GM21619 (cell line): ENCODE data around the gene GSK3A.

ENCODE experiments used
- ATAC-seq: cut with Tn5 transposase; IDR thresholded peaks from one replicate; pipeline ENCODE4 v1.9.1; 2021; ENCODE audit not compliant: unreplicated experiment

GSK3A gene

GRCh38 chr19:42229301-42229854 is 13.0 kb downstream of the GSK3A start:
- no peak for ATAC-seq

- ATAC-seq = no peak
Observed at GRCh38 chr19:42228641-42229040, 13.8 kb downstream of the GSK3A start.

GRCh38 chr19:42226886-42227285 is 15.5 kb downstream of the GSK3A start:
- ATAC-seq = no peak

- no peak for ATAC-seq
Observed at GRCh38 chr19:42225718-42226292, 16.6 kb downstream of the GSK3A start.

GRCh38 chr19:42224940-42225717 is 17.3 kb downstream of the GSK3A start:
- no peak for ATAC-seq

GRCh38 chr19:42220751-42221097 is 21.7 kb downstream of the GSK3A start:
- ATAC-seq = no peak

GRCh38 chr19:42219812-42220750 is 22.3 kb downstream of the GSK3A start, which contains the start of gene ZNF526:
ZNF526 (plus strand) TSS chr19:42220312; CDS start chr19:42224404, 4,092 bp downstream.
- ATAC-seq = peak; percentile 68

- peak; percentile 51 for ATAC-seq
Observed at GRCh38 chr19:42217520-42218437, 24.6 kb downstream of the GSK3A start, which contains the start of gene DEDD2. DEDD2 (minus strand) TSS chr19:42217677; CDS start chr19:42217007, 670 bp downstream.

GRCh38 chr19:42216653-42217519 is 25.5 kb downstream of the GSK3A start:
- peak; percentile 2 for ATAC-seq

GRCh38 chr19:42214810-42215485 is 27.5 kb downstream of the GSK3A start:
- no peak for ATAC-seq

- ATAC-seq = no peak
Observed at GRCh38 chr19:42212886-42213285, 29.5 kb downstream of the GSK3A start.

GRCh38 chr19:42208612-42209011 is 33.8 kb downstream of the GSK3A start:
- no peak for ATAC-seq

GRCh38 chr19:42207767-42208271 is 34.6 kb downstream of the GSK3A start:
- no peak for ATAC-seq

GRCh38 chr19:42206871-42207755 is 35.3 kb downstream of the GSK3A start:
- ATAC-seq = no peak

- ATAC-seq = no peak
Observed at GRCh38 chr19:42204664-42205063, 37.7 kb downstream of the GSK3A start.

GRCh38 chr19:42203700-42204099 is 38.7 kb downstream of the GSK3A start:
- ATAC-seq = no peak

- ATAC-seq = no peak
Observed at GRCh38 chr19:42202290-42202880, 40.0 kb downstream of the GSK3A start.
